Thyroid gland (tissue), 4 donors: Measurements from ENCODE around the gene TMEM18. TPM values are rescaled to one million over a fixed set of nuclear protein-coding genes. Genes with fewer than 3 reads are reported as not detected.

ENCODE experiments used
- DNase-seq, 2 donors: peaks; one replicate each; pipeline ENCODE4 v3.0.0-alpha.2; 2019
- H3K27ac ChIP-seq, 3 donors: fragments of 200-600 bp; sonication (generic); 1 replicate in 2 of 3; 2 replicates in 1 of 3; pipeline ENCODE4 v1.5.1; 2016 to 2019; ENCODE audit warnings: mild to moderate bottlenecking in 1 of 3, moderate library complexity in 1 of 3
- H3K27me3 ChIP-seq: fragments of 200-600 bp; sonication (generic); one replicate; pipeline ENCODE4 v1.5.1; 2019
- H3K36me3 ChIP-seq, 2 donors: fragments of 200-600 bp; sonication (generic); one replicate each; pipeline ENCODE4 v1.5.1; 2016 to 2019
- H3K4me1 ChIP-seq, 2 donors: fragments of 200-600 bp; sonication (generic); one replicate each; pipeline ENCODE4 v1.5.1; 2017 to 2019
- H3K4me3 ChIP-seq, 3 donors: fragments of 200-600 bp; sonication (generic); replicated peaks in 1 of 3; 1 replicate in 2 of 3; 2 replicates in 1 of 3; pipeline ENCODE4 v1.5.1; 2016; ENCODE audit warnings: mild to moderate bottlenecking in 1 of 3
- H3K9me3 ChIP-seq: fragments of 200-600 bp; sonication (generic); one replicate; pipeline ENCODE4 v1.5.1; 2017
- POLR2A ChIP-seq, 2 donors: fragments of 450-650 bp; IDR thresholded peaks; one replicate each; pipeline ENCODE4 v1.6.1; 2017; ENCODE audit warnings: antibody characterized with exemption in 2 of 2, mild to moderate bottlenecking in 2 of 2, moderate library complexity in 1 of 2
- WGBS, 2 donors: methylation state at CpG; one replicate each; pipeline ENCODE4 v1.1.5; 2017; 5-methylcytosine and 5-hydroxymethylcytosine counted together
- intact Hi-C: fragments of 100-400 bp; cut with DNase I; formaldehyde crosslinking; loops from one replicate; pipeline ENCODE4 v1.15.1; 2023
- total RNA-seq, 4 donors: library from RNA; depleted of rRNA; stranded (reverse); fragments of >200 nt; gene quantifications; one replicate each; pipeline ENCODE4 v1.2.3, GENCODE V29; 2016
- TF ChIP-seq, protein P1 (sequence below), 6 experiments: fragments of 200-600 bp in 3 of 6; fragments of 450-650 bp in 3 of 6; sonication (generic) in 3 of 6; IDR thresholded peaks; one replicate each; pipeline ENCODE4 v1.5.1; 2016 to 2019; ENCODE audit warnings: antibody characterized with exemption in 6 of 6, mild to moderate bottlenecking in 2 of 6, inconsistent platforms in 1 of 6, moderate library complexity in 1 of 6

Gene TMEM18
- total RNA-seq, 4 donors from 2014 or later: 22.2 to 32.0 (median 28.7) TPM

DNA sequence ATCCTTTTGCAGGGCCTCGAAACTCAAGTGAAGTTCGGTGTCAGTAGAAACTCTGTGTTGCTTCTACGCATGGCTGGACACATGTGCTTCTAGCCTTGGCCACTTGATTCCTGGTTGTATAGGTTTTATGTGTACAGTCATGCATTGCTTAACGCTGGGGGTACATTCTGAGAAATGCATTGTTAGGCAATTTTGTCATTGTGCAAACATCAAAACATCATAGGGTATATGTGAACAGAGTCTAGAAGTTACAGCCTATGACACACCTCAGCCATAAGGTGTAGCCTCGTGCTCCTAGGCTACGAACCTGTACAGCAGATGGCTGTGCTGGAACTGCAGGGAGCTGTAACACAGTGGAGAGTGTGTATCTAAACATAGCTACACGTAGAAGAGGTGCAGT is 39.4 kb downstream of the TMEM18 start:
- no peak overlapping the region for H3K4me3 ChIP-seq
- no peak for DNase-seq
- TF ChIP-seq, protein P1, sequence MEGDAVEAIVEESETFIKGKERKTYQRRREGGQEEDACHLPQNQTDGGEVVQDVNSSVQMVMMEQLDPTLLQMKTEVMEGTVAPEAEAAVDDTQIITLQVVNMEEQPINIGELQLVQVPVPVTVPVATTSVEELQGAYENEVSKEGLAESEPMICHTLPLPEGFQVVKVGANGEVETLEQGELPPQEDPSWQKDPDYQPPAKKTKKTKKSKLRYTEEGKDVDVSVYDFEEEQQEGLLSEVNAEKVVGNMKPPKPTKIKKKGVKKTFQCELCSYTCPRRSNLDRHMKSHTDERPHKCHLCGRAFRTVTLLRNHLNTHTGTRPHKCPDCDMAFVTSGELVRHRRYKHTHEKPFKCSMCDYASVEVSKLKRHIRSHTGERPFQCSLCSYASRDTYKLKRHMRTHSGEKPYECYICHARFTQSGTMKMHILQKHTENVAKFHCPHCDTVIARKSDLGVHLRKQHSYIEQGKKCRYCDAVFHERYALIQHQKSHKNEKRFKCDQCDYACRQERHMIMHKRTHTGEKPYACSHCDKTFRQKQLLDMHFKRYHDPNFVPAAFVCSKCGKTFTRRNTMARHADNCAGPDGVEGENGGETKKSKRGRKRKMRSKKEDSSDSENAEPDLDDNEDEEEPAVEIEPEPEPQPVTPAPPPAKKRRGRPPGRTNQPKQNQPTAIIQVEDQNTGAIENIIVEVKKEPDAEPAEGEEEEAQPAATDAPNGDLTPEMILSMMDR (IDR thresholded peaks at IDR 0.05): no peak
- H3K27me3 ChIP-seq: no peaks in the 10 kb centered on the region
- WGBS, 2 donors: 38 to 46% methylated on average over 5 to 7 of the region's 7 CpGs
- intact Hi-C loops: loop anchor here (5.0 to 10.0 kb wide), 2 partner anchors 111 to 373 kb away; partner anchors contain the start of genes ACP1 and SH3YL1
- peaks cover 16 to 41% of the 10 kb centered on the region in 2 donors for H3K4me1 ChIP-seq
- H3K27ac ChIP-seq: no peak overlapping the region
- H3K9me3 ChIP-seq: no peaks in the 10 kb centered on the region
- no peaks in the 10 kb centered on the region for H3K36me3 ChIP-seq

DNA sequence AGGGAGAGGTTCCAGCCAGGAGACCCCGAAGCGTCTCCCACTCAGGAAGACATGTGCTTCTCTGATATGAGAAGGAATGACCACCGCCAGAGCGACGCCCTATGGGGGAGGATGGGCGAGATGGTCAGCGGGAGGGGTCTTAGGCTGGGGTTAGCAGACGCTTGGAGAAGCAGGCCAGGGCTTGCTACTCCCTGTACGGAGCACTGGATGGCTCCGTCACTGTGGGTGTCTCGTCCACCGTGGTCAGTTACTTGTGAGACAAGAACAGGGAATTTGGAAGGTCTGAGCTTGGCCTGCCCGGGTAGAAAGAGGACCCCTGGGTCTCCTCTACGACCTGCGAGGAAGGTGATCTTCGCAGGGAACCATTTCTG is 39.8 kb downstream of the TMEM18 start:
- WGBS, 2 donors: 59 to 76% methylated on average over 13 to 14 of the region's 16 CpGs
- intact Hi-C loops: loop anchor here (5.0 to 10.0 kb wide), 2 partner anchors 110 to 373 kb away; partner anchors contain the start of genes ACP1 and SH3YL1
- Histone ChIP-seq H3K27ac (no peak overlapping the region), H3K27me3 (no peaks in the 10 kb centered on the region), H3K36me3 (no peaks in the 10 kb centered on the region), H3K4me1 (peaks cover 16 to 41% of the 10 kb centered on the region in 2 donors), H3K9me3 (no peaks in the 10 kb centered on the region), H3K4me3 (no peak overlapping the region)
- TF ChIP-seq, protein P1 (IDR thresholded peaks at IDR 0.05): no peak
- TF ChIP-seq POLR2A (IDR thresholded peaks at IDR 0.05): no peak
- DNase-seq: no peak

DNA sequence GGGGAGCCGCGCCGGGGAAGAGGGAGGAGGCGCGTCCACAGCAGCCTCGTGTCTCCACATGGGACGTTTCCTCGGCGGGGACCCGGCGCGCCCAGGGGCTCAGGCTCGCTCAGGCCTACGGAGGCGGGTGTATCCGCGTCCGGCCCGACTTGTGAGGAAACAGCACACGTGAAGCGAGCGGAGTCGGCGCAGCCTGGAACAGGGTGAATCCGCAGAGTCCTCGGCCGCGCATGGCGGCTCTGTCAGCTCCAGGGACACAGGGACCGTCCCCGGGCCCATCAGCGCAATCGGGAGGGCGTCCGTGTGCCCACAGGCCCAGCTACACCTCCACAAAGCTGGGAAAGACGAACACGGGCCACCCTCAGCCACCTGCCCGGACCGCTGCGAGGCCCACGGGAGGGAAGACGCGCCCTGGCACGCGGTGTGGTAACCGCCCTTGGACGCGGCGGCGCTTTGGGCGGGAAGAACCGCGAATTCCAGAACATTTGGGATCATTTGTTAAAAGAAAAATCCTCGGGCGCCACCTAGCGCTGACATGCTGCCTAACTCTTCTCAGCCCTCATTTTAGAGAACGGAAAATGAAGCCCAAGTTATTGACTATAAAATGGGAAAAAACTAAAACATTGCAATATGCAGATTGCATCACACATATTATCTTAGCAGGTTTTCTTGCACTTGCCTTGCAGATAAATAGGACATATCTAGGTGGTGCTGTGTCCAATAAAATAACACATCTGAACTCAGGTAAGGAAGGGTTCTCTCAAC is 40.4 kb downstream of the TMEM18 start:
- Histone ChIP-seq H3K27ac (peak overlapping the region in 1 of 3 donors; percentile 81), H3K4me3 (peak overlapping the region in 1 of 3 donors; percentile 6), H3K4me1 (peaks cover 16 to 41% of the 10 kb centered on the region in 2 donors), H3K36me3 (no peaks in the 10 kb centered on the region), H3K9me3 (no peaks in the 10 kb centered on the region), H3K27me3 (no peaks in the 10 kb centered on the region)
- peak; percentile 75 to 81 for DNase-seq
- intact Hi-C loops: loop anchor here (5.0 to 10.0 kb wide), 2 partner anchors 110 to 372 kb away; partner anchors contain the start of genes ACP1 and SH3YL1
- TF ChIP-seq POLR2A (IDR thresholded peaks at IDR 0.05): no peak
- TF ChIP-seq, protein P1 (IDR thresholded peaks at IDR 0.05): peak; percentile 59 to 89 (median 86)
- 2 to 17% methylated on average over 20 to 49 of the region's 57 CpGs for WGBS, 2 donors

DNA sequence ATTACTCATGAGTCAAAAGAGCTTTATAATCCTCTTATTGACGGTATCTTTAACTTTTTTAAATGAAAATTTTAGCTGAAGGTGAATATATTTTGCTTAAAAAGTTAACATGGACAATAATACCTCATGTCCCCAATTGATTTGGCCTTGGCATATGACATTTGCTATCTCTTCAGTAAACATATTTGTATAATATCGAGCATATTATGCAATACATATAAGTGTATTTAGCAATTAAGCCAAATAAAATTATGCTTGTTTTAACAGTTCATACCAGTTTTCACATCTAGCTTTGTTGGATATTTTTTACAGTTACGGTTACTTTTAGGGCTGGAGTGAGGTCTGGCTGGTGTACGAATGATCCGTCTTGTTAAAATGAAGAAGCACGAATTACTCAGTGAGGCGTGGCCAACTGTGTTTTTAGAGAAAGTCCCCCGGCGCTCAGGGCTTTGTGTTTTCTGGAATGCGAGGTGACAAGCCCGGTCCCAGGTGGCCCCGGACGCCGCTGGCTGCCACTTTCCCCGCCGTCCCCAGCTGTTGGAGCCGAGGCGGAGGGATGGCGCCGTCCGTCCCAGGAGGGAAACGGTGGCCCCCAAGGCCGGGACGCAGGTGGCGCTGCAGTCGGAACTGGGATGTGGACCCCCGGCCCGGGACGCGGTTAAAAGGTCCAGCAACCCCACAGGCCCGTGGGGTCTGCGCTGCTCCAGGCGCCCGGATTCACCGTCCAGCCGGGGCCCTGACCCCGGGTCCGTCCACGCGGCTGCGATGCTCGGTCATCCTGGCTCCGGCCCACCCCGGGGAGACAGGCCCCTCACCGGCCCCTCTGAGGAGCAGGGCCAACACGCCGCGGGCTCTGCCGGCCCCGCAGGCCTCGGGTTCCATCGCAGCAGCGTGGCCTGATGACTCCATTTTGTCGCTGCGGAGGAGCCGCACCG is 41.3 kb downstream of the TMEM18 start:
- no peak overlapping the region for H3K4me3 ChIP-seq
- peak overlapping the region in 1 of 3 donors; percentile 81 for H3K27ac ChIP-seq
- WGBS, 2 donors: 72 to 88% methylated on average over 32 to 52 of the region's 57 CpGs
- H3K9me3 ChIP-seq: no peaks in the 10 kb centered on the region
- H3K36me3 ChIP-seq: no peaks in the 10 kb centered on the region
- peaks cover 16 to 41% of the 10 kb centered on the region in 2 donors for H3K4me1 ChIP-seq
- intact Hi-C loops: loop anchor here (5.0 to 10.0 kb wide), 2 partner anchors 109 to 371 kb away; partner anchors contain the start of genes ACP1 and SH3YL1
- DNase-seq: no peak
- TF ChIP-seq POLR2A (IDR thresholded peaks at IDR 0.05): no peak
- TF ChIP-seq, protein P1 (IDR thresholded peaks at IDR 0.05): no peak
- H3K27me3 ChIP-seq: no peaks in the 10 kb centered on the region
